Measurements from ENCODE around the gene RPTOR.
A peak's percentile ranks its signal among the peaks of the same experiment; 100 is the strongest.

The RPTOR gene

GRCh38 chr17:80939151-80940145, 394.8 kb downstream of the RPTOR start:
- no peak for DNase-seq

- no peak for DNase-seq
Observed at GRCh38 chr17:80940171-80941123, 395.8 kb downstream of the RPTOR start.

- DNase-seq: no peak
Observed at GRCh38 chr17:80941171-80941570, 396.5 kb downstream of the RPTOR start.

- peak; percentile 22 for DNase-seq
Observed at GRCh38 chr17:80941743-80942422, 397.2 kb downstream of the RPTOR start.

- DNase-seq: peak; percentile 95
Observed at GRCh38 chr17:80942423-80943345, 398.0 kb downstream of the RPTOR start.

- no peak for DNase-seq
Observed at GRCh38 chr17:80943346-80944145, 398.9 kb downstream of the RPTOR start.

GRCh38 chr17:80944326-80944725, 399.7 kb downstream of the RPTOR start:
- DNase-seq: no peak

GRCh38 chr17:80945736-80946135, 401.1 kb downstream of the RPTOR start:
- no peak for DNase-seq

- no peak for DNase-seq
Observed at GRCh38 chr17:80946449-80946848, 401.8 kb downstream of the RPTOR start.

GRCh38 chr17:80947200-80947940, 402.7 kb downstream of the RPTOR start:
- DNase-seq: no peak

- no peak for DNase-seq
Observed at GRCh38 chr17:80948019-80948975, 403.7 kb downstream of the RPTOR start.

GRCh38 chr17:80948976-80949450, 404.4 kb downstream of the RPTOR start:
- peak; percentile 22 for DNase-seq

- DNase-seq: no peak
Observed at GRCh38 chr17:80949451-80950421, 405.1 kb downstream of the RPTOR start.

GRCh38 chr17:80950466-80951120, 406.0 kb downstream of the RPTOR start:
- DNase-seq: no peak

GRCh38 chr17:80951121-80952090, 406.8 kb downstream of the RPTOR start:
- DNase-seq: no peak

Data from fibroblast of skin of scalp (primary cell).